ENCODE measurements around the gene MIEN1. TPM values are rescaled to one million over a fixed set of nuclear protein-coding genes. Genes with fewer than 3 reads are reported as not detected.

Gene MIEN1, protein sequence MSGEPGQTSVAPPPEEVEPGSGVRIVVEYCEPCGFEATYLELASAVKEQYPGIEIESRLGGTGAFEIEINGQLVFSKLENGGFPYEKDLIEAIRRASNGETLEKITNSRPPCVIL
- 40.6 and 48.6 TPM in 2 replicates for total RNA-seq (2016; rRNA removed; fragmentation: Illumina TruSeq; extraction: Trizol)
- total RNA-seq (2016; cell fraction: cytosol; rRNA removed; fragmentation: Illumina TruSeq; extraction: Trizol; ENCODE audit: low read depth) = 50.1 and 73.7 TPM in 2 replicates
- 43.9 and 49.0 TPM in 2 replicates for total RNA-seq (2016; cell fraction: insoluble cytoplasmic fraction; rRNA removed; fragmentation: Illumina TruSeq; extraction: Trizol)
- total RNA-seq (2016; cell fraction: membrane; rRNA removed; fragmentation: Illumina TruSeq; extraction: Trizol) = 66.3 and 82.4 TPM in 2 replicates
- total RNA-seq (2016; cell fraction: nucleus; rRNA removed; fragmentation: Illumina TruSeq; extraction: Trizol) = 18.4 and 23.7 TPM in 2 replicates
- polyA plus RNA-seq (2011; rRNA removed) = 56.6 and 68.2 TPM in 2 replicates
- 62.1 and 67.0 TPM in 2 replicates for polyA plus RNA-seq (2011; cell fraction: cytosol; rRNA removed)
- polyA plus RNA-seq (2011; cell fraction: nucleus; rRNA removed) = 27.3 and 39.8 TPM in 2 replicates
- polyA plus RNA-seq (2012) = 38.6 and 44.5 TPM in 2 replicates
- 106 and 131 TPM in 2 replicates for polyA plus RNA-seq (2016; cell fraction: cytosol; fragmentation: Illumina TruSeq; extraction: Trizol; ENCODE audit: low read depth)
- 73.3 and 81.4 TPM in 2 replicates for polyA plus RNA-seq (2016; cell fraction: insoluble cytoplasmic fraction; fragmentation: Illumina TruSeq; extraction: Trizol; ENCODE audit: low read depth)
- polyA plus RNA-seq (2016; cell fraction: membrane; fragmentation: Illumina TruSeq; extraction: Trizol; ENCODE audit: low read depth) = 100 and 131 TPM in 2 replicates
- 45.4 and 54.1 TPM in 2 replicates for polyA plus RNA-seq (2016; cell fraction: nucleus; fragmentation: Illumina TruSeq; extraction: Trizol; ENCODE audit: insufficient read depth, low read depth)
- polyA minus RNA-seq (2011; rRNA and poly(A)+ RNA removed; ENCODE audit: low replicate concordance) = 30.0 and 48.1 TPM in 2 replicates
- 11.5 and 16.0 TPM in 2 replicates for polyA minus RNA-seq (2011; cell fraction: cytosol; rRNA and poly(A)+ RNA removed)
- 10.6 and 14.7 TPM in 2 replicates for polyA minus RNA-seq (2011; cell fraction: nucleus; rRNA and poly(A)+ RNA removed)
- Bru-seq, nascent RNA = percentile 78 among the genes with signal in this experiment
- percentile 92 among the genes with signal in this experiment for BruChase-seq, experiment 1, labeled RNA remaining after a 6-hour chase
- percentile 78 among the genes with signal in this experiment for BruChase-seq, experiment 2, labeled RNA remaining after a 2-hour chase
- long read RNA-seq, experiment 1, transcript MIEN1-201 (4 exons, 1,006 nt) = major isoform, 79 of 104 reads
- long read RNA-seq, experiment 1, transcript MIEN1-202 (3 exons, 825 nt) = minor isoform, 19 of 104 reads
- long read RNA-seq, experiment 1, partial matches to known transcripts = 0 of 104 reads
- long read RNA-seq, experiment 1, other reads (novel, unspliced or antisense) = 2 of 104 reads
- long read RNA-seq, experiment 2, transcript MIEN1-201 (4 exons, 1,006 nt) = major isoform, 70 of 90 reads
- long read RNA-seq, experiment 2, transcript MIEN1-202 (3 exons, 825 nt) = minor isoform, 16 of 90 reads
- long read RNA-seq, experiment 2, partial matches to known transcripts = 0 of 90 reads
- long read RNA-seq, experiment 2, other reads (novel, unspliced or antisense) = 0 of 90 reads

GRCh38 chr17:39730095-39730921 is at the start of gene MIEN1:
TSS of gene MIEN1 (minus strand) at chr17:39730532. CDS start at chr17:39730495, 37 bp downstream.
- Histone ChIP-seq H4K20me1 (ENCODE audit: insufficient read depth, low read length) (no peaks in the 10 kb centered on the region), H3K9ac (ENCODE audit: insufficient read depth, low read depth, low read length) (peak within 1 kb of the TSS; percentile 84), H3K27ac (ENCODE audit: extremely low read length, insufficient read depth, low read length) (peak within 1 kb of the TSS; percentile 65), H3K4me1 (ENCODE audit: insufficient read depth, low read length) (peaks cover 21% of the 10 kb centered on the region), H3K4me2 (ENCODE audit: low read depth, low read length) (peak within 1 kb of the TSS; percentile 94), H3K9me3 (ENCODE audit: low read length) (no peaks in the 10 kb centered on the region), H3K4me3 (replicated peaks in 1 of 3; ENCODE audit: insufficient read depth in 1 of 3, low read depth in 2 of 3, low read length in 3 of 3) (peak within 1 kb of the TSS; percentile 68 to 81 (median 74)), H3K79me2 (ENCODE audit: insufficient read depth, low read length) (peaks cover 4% of the 10 kb centered on the region), H2AFZ (ENCODE audit: low read length) (no peak within 1 kb of the TSS), H3K36me3 (replicated peaks in 1 of 2; ENCODE audit: control insufficient read depth in 1 of 2, insufficient read depth in 2 of 2, low read length in 2 of 2) (peaks cover 12 to 34% of the 10 kb centered on the region in 2 experiments; a peak in 4 of 5 replicates), H3K27me3 (ENCODE audit: control insufficient read depth in 1 of 2, insufficient read depth in 2 of 2, low read length in 2 of 2) (no peaks in the 10 kb centered on the region)
- ATAC-seq (peak; percentile 89), FAIRE-seq (no peak), DNase-seq (ENCODE audit: low spot score) (peak; percentile 78)
- POLR2A ChIA-PET = interaction anchor here (0.6 to 4.0 kb wide), 24 partner anchors 9 to 470 kb away, joined by 3 to 70 read pairs (median 4); partner anchors contain the start of genes ERBB2, LRRC3C, ORMDL3 and PGAP3
- intact Hi-C loops (cut with micrococcal nuclease; ENCODE audit: unreplicated experiment) = loop anchor here (1.0 to 10.0 kb wide), 4 partner anchors 24 to 266 kb away; partner anchors contain the start of genes CDK12 and IKZF3
- CTCF ChIA-PET (ENCODE audit: low intra/inter-chr PET ratio, low total read pairs) = interaction anchor here (1.0 to 3.1 kb wide), 7 partner anchors 9 to 250 kb away, joined by 3 to 29 read pairs (median 4); partner anchors contain the start of gene PNMT
- in situ Hi-C loops (cut with HindIII; ENCODE audit: extremely low pct_ligation_motif_present, low pct_unique_long_range_greater_than_20kb) = no loop called here
- WGBS (ENCODE audit: low lambda C conversion rate) = 3% methylated on average over 28 of the region's 65 CpGs
- TSS peak; percentile 79 for BruUV-seq (replicated peaks)
- TF ChIP-seq RELA (CRISPR knock-in tag; IDR thresholded peaks at IDR 0.05) (peak; percentile 95; the same call in 1 of the 2 replicates), POLR2A (IDR thresholded peaks at IDR 0.05; ENCODE audit: insufficient read depth in 1 of 2, low read depth in 2 of 2, low read length in 2 of 2) (peak; percentile 56 to 84), ZNF362 (CRISPR knock-in tag; IDR thresholded peaks at IDR 0.05; ENCODE audit: borderline replicate concordance) (peak; percentile 47; the same call in 1 of the 2 replicates), E2F5 (CRISPR knock-in tag; conservative IDR thresholded peaks at IDR 0.05) (no peak; the same call in 1 of the 2 replicates), ZNF564 (CRISPR knock-in tag; IDR thresholded peaks at IDR 0.05) (peak; percentile 83), ZNF766 (CRISPR knock-in tag; IDR thresholded peaks at IDR 0.05; ENCODE audit: borderline replicate concordance) (0 out of 2 replicates have a peak, but pooled peaks have one; percentile 50), TEAD2 (CRISPR knock-in tag; IDR thresholded peaks at IDR 0.05) (no peak; the same call in 1 of the 2 replicates), NFYC (CRISPR knock-in tag; IDR thresholded peaks at IDR 0.05) (peak; percentile 51; the same call in 1 of the 2 replicates), EZH2 (conservative IDR thresholded peaks at IDR 0.05; ENCODE audit: low read depth, low read length) (no peak), NRL (CRISPR knock-in tag; IDR thresholded peaks at IDR 0.05; ENCODE audit: borderline replicate concordance) (peak; percentile 86)
- TF ChIP-seq, protein P1, sequence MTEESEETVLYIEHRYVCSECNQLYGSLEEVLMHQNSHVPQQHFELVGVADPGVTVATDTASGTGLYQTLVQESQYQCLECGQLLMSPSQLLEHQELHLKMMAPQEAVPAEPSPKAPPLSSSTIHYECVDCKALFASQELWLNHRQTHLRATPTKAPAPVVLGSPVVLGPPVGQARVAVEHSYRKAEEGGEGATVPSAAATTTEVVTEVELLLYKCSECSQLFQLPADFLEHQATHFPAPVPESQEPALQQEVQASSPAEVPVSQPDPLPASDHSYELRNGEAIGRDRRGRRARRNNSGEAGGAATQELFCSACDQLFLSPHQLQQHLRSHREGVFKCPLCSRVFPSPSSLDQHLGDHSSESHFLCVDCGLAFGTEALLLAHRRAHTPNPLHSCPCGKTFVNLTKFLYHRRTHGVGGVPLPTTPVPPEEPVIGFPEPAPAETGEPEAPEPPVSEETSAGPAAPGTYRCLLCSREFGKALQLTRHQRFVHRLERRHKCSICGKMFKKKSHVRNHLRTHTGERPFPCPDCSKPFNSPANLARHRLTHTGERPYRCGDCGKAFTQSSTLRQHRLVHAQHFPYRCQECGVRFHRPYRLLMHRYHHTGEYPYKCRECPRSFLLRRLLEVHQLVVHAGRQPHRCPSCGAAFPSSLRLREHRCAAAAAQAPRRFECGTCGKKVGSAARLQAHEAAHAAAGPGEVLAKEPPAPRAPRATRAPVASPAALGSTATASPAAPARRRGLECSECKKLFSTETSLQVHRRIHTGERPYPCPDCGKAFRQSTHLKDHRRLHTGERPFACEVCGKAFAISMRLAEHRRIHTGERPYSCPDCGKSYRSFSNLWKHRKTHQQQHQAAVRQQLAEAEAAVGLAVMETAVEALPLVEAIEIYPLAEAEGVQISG (CRISPR knock-in tag; IDR thresholded peaks at IDR 0.05) = peak; percentile 97

Measured in HepG2 (cell line).